ENCODE data around the gene ATP6V1G1. TPM values are rescaled to one million over a fixed set of nuclear protein-coding genes. Genes with fewer than 3 reads are reported as not detected.
A peak's percentile ranks its signal among the peaks of the same experiment; 100 is the strongest.
"Not testable (repeated sequence)": the region's sequence is repeated elsewhere in the genome, so short reads cannot be mapped to it uniquely, and the experiment has no call there.

ATP6V1G1 gene
- 290 TPM in 2 replicates for polyA plus RNA-seq (2014; cell fraction: cytosol; rRNA removed)
- 198 and 209 TPM in 2 replicates for polyA plus RNA-seq (2014; cell fraction: nucleus; rRNA removed)

DNA sequence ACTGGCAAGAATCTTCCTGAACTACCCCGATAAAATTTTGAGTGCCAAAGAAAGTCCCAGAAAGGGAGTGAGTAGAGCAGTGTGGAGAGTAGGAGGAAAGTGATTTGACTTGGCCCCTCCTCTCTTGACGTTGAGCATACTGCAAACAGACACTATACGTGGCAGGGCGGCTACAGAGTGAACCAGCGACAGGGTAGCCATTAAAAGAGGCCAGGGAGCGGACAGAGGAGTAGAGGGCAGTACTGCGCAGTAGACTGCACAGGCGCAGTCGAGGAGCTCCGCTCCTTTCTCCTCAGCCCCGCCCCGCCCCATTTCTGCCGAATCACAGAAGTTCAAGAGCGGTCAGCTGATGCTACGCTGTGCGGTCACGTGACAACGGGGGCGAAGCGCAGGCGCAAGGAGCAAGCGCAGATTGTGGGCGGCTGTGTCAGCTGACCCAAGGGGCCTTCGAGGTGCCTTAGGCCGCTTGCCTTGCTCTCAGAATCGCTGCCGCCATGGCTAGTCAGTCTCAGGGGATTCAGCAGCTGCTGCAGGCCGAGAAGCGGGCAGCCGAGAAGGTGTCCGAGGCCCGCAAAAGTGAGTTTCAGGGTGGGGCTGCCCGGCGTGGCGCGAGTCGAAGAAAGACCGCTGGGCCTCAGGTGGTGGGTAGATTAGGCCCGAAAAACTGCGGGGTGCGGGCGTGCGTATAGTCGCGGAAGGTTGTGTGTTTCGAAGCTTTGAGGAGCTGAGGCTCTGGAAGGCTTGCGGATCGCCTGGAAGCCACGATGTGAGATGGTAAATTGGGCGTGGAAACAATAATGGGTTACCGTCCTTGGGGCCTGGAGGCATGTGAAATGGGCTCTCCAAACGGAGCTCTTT, at the start of gene ATP6V1G1:
Gene ATP6V1G1, plus strand, starts transcription at position 425 of the 858 bp plus-strand sequence. Its CDS starts 70 bp downstream, at position 495.
- peak; percentile 98 for DNase-seq (ENCODE audit: low spot score)

DNA sequence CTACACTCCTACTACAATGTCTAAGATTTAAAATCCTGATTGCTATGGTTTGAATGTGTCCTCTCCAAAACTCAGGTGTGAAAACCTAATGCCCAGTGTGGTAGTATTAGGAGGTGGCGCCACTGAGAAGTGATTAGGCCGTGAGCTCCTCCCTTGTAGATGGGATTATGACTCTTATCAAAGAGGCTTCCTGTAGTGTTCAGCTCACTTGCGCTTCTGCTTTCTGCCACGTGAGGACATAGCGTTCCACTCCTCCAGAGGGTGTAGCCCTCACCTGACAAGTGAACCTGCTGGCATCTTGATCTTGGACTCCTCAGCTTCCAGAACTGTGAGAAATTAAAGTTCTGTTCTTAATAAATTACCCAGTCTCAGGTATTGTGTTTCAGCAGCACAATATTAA, 49.3 kb upstream of the ATP6V1G1 start:
- DNase-seq (ENCODE audit: low spot score): no peak

GRCh38 chr9:114539701-114540380, 47.7 kb upstream of the ATP6V1G1 start:
- DNase-seq (ENCODE audit: low spot score): no peak

DNA sequence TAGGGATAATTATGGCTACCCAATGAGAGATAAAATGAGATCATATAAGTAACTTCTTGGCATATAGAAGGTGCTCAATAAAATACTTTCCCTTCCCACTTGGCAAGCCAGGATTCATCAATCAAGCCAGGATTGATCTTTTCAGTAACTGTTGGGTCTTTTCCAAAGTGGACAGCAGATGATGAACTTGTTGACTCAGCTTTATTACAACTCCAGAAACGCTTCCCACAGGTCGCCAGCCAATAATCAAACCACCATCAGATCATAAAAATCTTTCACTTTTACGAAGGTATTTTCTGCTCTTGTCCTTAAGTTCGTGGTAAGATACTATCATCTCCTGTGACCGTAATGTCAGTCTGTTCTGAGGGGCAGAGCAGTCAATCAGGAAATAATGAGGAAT, 42.5 kb upstream of the ATP6V1G1 start:
- DNase-seq (ENCODE audit: low spot score): no peak

DNA sequence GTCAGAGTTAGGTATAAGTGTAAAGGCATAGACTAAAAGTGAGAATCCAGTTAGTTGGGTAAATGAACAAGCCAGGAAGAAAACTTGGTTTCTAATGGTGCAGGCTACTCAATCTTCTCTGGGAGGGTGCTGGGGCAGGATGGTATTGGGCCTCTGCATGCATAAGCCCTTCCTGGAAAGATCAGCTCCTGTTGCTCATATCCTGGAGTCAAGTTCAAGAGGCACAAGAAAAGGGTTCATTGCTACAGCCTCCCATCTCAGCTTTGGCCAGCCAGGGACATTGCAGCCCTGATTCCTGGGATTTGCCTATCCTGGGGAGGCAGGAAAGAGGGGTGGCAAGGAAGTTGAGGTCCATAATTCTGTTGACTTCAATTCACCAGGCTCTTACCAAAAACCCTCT, 40.7 kb upstream of the ATP6V1G1 start:
- no peak for DNase-seq (ENCODE audit: low spot score)

DNA sequence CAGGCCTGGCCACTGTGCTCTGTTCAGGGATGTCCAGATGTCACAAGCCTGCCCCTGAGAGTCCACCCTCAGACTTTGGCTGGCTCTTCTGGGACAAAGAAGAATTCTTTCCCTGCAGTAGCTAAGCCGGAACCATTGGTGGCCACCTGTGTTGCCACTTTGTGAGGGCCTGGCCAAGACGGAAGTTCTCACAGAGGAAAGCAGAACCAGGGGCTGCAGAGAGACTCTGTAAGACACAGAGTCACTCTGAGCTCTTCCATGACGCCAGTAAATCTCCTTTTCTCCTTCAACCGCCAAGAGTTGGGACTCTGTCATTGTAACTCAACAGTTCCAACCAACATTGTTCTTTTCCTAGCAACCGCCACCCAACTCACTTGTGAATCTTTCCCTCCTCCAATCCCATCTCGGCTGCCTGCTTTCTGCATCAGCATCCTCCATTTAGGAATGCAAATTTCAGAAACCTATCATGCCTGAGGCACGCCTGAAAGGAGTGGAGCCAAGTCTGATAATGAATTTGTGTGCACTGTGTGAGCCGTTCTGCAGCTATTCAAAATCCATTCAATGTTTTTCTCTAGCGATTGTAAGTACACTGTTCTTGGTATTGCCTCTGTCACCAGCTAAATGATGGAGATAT, 37.8 kb upstream of the ATP6V1G1 start:
- DNase-seq (ENCODE audit: low spot score): no peak

DNA sequence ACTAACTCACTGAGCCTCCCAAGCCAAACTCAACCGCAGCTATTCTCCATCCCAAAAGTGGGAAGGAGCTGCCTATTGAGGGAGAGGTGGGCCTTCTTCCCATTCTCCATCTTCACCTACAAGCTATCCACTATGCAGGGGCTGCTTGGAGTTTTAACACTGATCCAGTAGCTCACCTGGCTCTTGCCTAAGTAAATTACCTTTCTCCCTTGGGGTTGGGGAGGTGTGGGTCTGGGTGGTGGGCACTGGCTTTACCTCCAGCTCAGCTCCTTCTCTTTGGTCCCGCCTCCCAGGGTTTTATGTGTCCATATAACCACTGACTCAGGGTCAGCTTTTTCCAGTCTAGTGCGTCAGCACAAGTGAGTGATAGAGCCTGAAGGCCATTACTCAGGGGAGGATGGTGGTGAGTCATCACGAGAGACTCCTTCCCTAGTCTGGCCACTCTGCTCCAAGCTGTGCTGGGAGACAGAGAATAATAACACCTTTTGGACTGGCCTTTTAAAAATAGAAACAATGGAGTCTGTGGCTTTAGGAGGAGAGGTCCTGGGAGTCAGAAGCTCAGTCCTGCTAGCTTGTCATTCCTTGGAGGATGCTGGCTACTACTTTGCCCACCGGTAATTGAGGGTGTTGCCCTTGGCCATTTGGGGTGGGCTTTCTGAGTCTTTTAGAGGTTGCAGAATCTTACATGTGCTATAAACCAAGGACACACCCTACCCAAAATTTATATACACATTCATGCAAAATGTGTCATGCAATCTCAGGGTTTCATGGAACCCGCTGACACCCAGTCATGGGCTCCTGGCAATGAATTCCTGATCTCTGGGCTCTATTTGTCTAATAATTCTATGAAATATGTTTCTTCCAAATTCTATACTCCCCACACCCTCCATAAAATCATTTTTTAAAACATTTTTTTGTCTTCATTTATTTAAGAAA, 35.6 kb upstream of the ATP6V1G1 start:
- DNase-seq (ENCODE audit: low spot score): no peak

GRCh38 chr9:114552706-114553105, 34.9 kb upstream of the ATP6V1G1 start:
- no peak for DNase-seq (ENCODE audit: low spot score)

GRCh38 chr9:114553202-114553601, 34.4 kb upstream of the ATP6V1G1 start:
- no peak for DNase-seq (ENCODE audit: low spot score)

DNA sequence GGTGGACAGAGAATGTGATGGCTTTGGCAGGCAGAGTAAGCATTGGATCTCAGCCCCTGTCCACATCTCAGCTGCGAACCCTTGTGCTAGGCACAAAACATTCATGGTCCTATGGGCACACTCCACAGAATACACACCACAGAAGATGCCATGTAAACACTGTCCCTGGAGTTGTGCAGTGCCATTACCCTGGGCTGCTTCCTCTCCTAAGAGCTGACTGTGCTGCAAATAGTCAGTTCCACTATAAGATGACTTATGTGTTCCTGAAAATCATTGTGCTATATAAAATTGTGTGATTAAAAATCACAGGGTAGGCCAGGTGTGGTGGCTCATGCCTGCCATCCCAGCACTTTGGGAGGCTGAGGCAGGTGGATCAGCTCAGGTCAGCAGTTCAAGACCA, 31.9 kb upstream of the ATP6V1G1 start:
- no peak for DNase-seq (ENCODE audit: low spot score)

GRCh38 chr9:114558027-114558675, 29.4 kb upstream of the ATP6V1G1 start:
- no peak for DNase-seq (ENCODE audit: low spot score)

DNA sequence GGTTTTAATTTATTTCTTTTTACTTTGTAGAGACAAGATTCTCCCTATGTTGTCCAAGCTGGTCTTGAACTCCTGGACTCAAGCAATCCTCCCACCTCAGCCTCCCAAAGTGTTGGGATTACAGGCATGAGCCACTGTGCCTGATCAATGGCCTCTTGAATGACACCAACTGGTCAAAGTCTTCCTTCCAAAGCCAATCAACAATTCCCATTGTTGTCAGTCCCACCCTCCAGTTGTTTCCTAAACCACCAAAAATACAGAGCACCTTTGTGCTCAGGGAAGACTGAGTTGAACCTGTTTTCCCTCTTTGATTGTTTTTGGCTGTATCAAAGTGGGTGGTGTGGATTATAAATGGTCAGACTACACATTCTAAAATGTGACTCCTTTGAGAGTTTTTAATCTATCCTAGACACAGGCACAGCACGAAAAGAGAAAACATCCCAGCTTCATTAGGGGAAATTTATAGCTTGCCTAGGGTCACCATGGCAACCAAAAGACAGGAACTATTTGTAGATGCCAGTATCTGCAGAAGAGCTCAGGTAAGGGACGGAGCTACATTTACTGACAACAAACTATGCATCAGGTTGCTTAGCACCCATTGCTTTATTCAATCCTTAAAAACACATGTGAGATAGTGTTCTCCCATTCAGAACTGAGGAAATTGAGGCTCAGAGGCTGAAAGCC, 27.6 kb upstream of the ATP6V1G1 start:
- peak; percentile 9 for DNase-seq (ENCODE audit: low spot score)

- DNase-seq (ENCODE audit: low spot score): no peak
Observed at GRCh38 chr9:114560956-114561355, 26.6 kb upstream of the ATP6V1G1 start.

DNA sequence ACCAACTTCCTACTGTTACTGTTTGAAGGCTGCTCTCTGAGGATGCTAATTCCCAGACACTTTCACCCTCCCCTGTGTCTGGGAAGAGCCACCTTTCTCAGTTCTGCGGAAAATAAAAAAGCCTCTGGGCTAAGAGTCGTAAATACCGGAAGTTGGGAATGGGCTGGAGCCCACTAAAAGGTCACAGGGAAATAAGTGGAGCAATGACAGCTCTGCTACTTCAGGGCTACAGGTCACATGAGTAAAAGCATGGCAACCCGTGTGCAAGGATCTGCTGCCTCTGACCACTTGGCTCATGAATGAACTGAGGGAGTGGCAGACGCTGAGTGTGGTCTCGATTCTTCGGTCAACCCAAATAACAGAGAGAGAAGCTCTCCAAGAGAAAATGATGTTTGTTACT, 25.8 kb upstream of the ATP6V1G1 start:
- no peak for DNase-seq (ENCODE audit: low spot score)

DNA sequence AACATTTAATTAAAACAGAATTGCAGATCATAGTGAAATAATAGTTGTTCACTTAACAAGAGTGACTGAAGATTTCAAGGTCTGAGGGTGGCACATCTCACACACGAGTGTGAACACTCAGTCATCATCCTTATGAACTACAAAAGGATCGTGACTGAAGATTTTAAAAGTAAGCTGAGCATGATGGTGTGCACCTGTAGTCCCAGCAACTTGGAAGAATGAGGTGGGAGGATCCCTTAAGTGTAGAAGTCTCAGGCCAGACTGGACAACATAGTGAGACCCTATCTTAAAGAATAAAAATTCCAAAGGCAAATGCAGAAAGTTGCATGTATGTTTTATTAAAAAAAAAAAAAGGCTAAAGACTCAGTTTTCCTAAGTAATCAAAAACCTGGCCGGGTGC, 22.4 kb upstream of the ATP6V1G1 start:
- DNase-seq (ENCODE audit: low spot score): no peak

DNA sequence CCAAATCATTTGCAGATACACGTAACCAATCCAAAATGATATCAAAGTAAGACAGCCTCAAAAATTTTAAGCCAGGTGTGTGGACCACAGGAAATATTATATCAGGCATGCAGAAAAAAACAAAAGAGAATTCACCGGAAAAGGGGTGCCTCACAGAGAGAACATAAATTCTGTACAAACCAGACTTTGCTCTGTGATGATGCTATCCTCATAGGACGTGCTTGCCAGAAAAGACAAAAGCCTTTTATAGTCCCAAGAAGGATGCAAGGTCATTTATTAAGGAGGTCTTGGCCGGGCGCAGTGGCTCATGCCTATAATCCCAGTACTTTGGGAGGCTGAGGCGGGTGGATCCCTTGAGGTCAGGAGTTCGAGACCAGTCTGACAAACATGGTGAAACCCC, 16.8 kb upstream of the ATP6V1G1 start:
- DNase-seq (ENCODE audit: low spot score): no peak

DNA sequence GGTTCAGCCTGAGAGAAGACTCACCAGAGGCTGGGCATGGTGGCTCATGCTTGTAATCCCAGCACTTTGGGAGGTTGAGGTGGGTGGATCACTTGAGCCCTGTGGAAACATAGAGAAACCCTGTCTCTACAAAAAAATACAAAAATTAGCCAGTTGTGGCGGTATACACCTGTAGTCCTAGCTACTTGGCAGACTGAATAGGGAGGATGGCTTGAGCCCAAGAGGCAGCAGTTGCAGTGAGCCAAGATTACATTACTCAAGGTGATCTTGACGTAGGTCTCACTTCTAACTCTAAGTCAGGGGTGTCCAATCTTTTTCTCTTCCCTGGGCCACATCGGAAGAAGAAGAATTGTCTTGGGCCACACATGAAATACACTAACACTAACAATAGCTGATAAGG, 16.2 kb upstream of the ATP6V1G1 start:
- no peak for DNase-seq (ENCODE audit: low spot score)

DNA sequence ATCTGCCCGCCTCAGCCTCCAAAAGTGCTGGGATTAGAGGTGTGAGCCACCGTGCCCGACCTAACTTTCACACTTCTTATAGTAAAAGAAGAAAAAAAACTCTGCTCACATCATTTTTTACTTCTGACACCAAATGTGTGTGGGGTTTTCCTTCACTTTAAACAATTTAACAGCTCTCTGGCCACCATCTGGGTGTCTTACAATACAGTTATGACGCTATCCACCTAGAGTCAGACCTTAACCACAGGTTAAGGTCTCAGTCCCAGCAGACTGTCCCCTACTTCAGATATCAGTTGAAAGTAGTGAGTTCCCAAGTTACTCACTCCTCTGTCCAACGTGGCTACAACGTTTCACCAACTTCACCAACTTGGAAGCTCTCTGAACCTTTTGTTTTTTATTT, 15.4 kb upstream of the ATP6V1G1 start:
- DNase-seq (ENCODE audit: low spot score): no peak

- no peak for DNase-seq (ENCODE audit: low spot score)
Observed at GRCh38 chr9:114574438-114574837, 13.1 kb upstream of the ATP6V1G1 start.

DNA sequence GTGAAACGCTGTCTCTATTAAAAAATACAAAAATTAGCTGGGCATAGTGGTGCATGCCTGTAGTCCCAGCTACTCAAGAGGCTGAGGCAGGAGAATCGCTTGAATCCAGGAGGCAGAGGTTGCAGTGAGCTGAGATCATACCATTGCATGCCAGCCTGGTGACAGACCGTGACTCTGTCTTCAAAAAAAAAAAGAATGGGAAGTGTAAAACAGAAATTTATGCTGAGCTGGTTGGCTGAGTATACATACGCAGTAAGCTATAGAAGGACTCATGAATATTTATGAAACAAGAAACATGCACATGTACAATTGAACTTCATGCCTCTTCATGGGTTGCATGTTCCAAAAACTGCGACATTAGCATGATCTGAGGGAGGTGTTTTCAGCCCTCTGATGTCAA, 10.8 kb upstream of the ATP6V1G1 start:
- DNase-seq (ENCODE audit: low spot score): not testable (repeated sequence)
